IPS-18c (cell line): ENCODE measurements around the gene FUCA2.
"Not testable (repeated sequence)": the region's sequence is repeated elsewhere in the genome, so short reads cannot be mapped to it uniquely, and the experiment has no call there.

Source experiments
- H3K4me3 ChIP-seq: 2 replicates; pipeline ENCODE4 v1.7.0; 2013; ENCODE audit warnings: low read depth, mild to moderate bottlenecking, low read length, moderate library complexity; ENCODE audit not compliant: insufficient read depth
- H3K9me3 ChIP-seq: one replicate; pipeline ENCODE4 v1.6.1; 2013; ENCODE audit warnings: mild to moderate bottlenecking, low read length, moderate library complexity; ENCODE audit not compliant: control insufficient read depth, insufficient read depth

FUCA2 gene

DNA sequence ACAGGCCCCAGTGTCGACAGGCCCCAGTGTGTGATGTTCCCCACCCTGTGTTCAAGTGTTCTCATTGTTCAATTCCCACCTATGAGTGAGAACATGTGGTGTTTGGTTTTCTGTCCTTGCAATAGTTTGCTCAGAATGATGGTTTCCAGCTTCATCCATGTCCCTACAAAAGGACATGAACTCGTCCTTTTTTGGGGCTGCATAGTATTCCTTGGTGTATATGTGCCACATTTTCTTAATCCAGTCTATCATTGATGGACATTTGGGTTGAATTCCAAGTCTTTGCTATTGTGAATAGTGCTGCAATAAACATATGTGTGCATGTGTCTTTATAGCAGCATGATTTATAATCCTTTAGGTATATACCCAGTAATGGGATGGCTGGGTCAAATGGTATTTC lies 42.7 kb downstream of the FUCA2 start:
- not testable (repeated sequence) for H3K9me3 ChIP-seq

DNA sequence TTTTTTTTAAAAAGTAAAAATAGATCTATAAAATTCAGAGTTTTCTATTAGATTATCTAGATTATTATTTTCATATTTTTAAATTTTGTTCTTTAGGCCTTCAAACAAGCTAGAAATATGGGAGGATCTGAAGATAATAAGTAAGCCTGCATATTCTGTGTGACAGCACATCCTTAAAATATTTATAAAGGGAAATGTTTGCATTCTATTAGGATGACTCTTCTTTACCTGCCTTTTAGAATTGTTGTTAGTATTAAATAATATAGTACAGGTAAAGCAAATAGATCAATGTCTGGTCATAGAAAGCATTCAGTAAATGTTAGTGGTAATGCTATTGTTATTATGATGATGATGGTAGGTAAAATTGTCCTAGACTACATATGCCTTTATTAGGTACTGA lies 43.5 kb downstream of the FUCA2 start:
- H3K9me3 ChIP-seq: no peaks in the 10 kb centered on the region

More for the DNA sequence above, 42.7 kb downstream of the FUCA2 start:
- H3K4me3 ChIP-seq: not testable (repeated sequence)

DNA sequence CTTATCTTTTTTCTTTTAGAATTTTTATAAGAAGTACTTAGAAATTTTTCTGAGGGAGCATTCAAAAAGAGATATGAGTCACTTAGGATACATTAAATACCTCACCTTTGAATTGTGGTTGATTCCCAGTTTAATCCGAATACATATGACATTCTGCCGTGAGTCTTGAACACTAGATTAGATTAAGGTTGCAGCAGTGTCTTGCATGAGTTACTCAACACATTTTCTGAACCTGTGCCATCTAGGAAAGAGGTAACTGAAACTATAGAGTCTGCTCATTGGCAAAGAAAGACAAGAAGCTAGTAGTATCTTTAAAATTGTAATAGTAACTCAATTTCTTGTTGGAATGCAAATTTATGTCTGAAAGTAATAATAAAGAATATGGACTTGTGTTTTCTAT lies 46.0 kb downstream of the FUCA2 start:
- H3K4me3 ChIP-seq: no peak overlapping the region
- H3K9me3 ChIP-seq: no peaks in the 10 kb centered on the region

More for the DNA sequence above, 43.5 kb downstream of the FUCA2 start:
- no peak overlapping the region for H3K4me3 ChIP-seq

DNA sequence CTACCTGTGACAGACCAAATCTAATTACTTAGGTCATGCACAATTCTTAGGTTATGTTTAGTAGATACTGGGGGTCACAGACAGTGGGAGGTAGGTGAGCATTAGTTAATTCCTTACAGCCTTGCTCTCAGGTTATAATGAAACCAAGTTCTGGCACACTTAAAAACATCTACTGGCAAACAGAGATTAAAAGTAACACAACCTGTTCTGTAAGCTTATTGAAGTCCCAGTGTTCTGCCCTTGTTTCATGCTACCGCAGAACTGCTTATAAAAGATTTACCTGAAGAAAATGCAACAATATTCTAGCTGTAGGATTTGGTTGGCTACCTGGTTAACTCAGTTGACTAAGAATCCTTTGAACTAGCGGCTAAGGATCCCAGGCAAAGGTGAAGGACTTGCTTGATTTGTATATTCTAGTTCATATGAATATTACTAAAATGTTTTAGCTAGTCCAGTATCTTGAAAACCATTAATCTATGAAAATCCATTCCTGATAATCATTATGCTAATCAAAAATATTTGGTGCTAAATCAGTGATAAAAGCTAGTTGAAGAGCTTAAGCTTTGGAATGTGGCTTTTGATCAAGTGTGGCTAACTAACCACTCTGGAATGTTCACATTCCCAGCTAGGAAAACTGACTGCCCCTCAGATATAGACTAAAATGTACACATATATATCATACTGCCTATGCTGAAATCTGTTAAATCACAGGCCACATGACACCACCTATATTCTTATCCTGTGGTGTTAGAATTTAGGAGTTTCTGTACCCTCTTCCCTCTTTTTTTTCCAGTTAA lies 53.8 kb downstream of the FUCA2 start:
- Histone ChIP-seq H3K9me3 (no peaks in the 10 kb centered on the region), H3K4me3 (no peak overlapping the region)

DNA sequence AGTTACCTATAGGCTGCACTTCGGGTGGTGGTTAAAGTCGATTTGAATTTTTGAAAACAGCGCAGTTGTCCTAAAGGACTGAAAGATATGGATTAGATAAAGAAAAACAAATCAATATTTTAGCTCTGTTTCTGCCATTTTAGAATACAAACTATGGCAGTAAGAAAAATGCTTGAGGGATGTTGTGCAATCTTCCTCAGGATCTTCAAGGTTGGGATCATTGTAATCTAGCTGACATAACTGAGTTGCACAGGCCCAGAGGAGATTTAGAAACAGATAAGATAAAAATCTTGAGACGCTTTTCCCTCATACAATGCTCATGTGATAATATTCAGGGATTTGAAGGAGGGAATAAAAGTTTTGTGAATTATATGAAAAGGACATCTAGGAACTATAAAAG lies 60.0 kb downstream of the FUCA2 start:
- Histone ChIP-seq H3K4me3 (peak overlapping the region; percentile 64), H3K9me3 (no peaks in the 10 kb centered on the region)

DNA sequence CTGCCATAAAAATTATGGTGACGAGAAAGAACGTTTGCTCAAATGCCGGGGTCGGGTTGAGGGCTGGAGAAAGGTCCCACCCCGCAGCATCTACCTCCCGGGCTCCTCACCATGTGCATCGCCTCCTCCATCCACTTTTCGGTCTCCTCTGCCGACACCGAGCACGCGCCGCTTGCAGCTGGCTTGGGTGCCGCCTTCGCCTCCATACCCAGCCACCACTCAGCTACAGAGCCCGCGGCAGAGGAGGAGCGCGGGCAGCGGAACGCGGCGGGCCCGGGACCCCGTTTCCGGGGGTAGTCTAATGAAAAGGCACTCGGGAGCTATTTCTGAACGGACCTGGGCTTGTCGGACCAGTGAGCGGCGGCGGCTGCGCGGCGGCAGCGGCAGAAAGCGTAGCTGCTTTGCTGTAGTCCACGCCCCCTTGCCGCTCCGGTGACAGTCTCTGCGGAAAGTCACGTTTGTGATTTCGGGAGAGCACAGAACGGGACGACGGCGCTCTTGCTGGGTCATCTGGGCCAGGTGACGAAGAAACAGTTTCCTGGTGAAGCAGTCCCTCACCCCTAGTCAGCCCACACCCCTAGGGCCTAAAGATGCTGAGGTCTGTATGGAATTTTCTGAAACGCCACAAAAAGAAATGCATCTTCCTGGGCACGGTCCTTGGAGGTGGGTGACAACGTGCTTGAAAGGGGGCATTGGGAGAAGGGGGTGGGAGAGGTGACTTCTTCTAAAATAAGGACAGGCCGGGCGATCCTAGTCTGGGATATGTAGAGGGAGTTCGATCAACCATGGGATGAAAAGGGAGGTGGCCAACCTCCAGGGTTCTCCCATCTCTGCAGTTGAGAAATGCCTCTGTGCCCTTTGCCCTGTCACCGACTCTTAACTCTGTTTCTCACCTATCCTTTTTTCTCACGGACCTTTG lies 60.8 kb downstream of the FUCA2 start, which contains the start of the genes ADAT2 and PEX3:
TSS of gene ADAT2 (minus strand) at position 243 of the 919 bp plus-strand sequence. CDS start at position 206, 37 bp downstream.
TSS of gene PEX3 (plus strand) at position 353 of the 919 bp plus-strand sequence. CDS start at position 591, 238 bp downstream.
- Histone ChIP-seq H3K9me3 (no peaks in the 10 kb centered on the region), H3K4me3 (peak within 1 kb of the TSS; percentile 64)

DNA sequence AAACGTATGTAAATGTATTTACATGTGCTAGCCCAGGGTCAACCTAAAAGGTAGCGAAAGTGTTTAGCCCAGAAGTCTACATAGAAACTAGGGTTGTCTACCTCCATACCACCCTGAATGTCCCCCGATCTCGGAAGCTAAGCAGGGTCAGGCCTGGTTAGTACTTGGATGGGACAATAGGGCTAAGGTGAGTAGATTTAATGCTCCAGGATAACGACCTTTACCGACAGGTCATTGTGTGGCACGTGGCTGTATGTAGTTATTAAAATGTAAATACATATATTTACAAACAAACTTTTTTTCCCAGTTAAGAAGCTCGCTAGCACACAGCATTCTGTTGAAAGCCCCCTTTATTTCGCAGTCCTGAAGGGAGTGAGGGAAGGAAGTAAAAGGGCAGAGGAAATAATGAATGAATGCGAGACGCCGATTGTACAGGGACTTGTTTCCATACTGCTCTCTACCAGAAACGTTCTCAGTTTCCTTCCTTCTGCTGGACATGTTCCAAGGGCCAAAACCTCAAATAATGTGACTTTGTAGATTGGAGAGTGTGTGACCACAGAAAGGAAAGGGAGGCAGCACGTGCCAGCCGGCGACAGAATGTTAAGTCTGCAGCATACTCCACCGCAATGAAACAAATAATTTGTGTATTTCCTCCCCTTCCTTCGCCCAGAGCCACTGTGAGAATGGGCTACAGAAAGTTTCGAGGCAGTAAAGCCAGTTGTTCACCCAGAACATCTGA lies 61.6 kb downstream of the FUCA2 start:
- Histone ChIP-seq H3K4me3 (peak overlapping the region; percentile 64), H3K9me3 (no peaks in the 10 kb centered on the region)

DNA sequence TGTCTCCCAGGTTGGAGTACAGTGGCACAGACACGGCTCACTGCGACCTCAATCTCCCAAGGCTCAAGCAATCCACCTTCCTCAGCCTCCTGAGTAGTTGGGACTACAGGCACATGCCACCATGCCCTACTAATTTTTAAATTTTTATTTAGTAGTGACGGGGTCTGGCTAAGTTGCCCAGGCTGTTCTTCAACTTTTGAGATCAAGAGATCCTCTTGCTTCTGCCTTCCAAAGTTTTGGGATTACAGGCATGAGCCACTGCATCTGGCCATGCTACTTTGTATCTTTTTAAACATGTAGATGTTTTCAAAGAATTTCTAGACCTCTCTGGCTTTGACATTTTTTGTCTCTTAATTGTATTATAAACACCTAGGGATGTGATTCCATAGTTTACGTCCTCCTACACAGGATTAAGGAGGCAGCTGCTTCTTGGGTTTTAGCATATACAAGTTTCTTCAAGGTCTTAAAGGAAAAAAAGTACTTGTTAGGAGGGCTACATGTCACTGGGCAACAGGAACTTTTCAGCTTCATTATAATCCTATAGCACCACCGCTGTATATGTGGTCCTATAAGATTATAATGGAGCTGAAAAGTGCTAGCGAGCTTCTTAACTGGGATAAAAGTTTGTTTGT lies 62.3 kb downstream of the FUCA2 start:
- Histone ChIP-seq H3K4me3 (peak overlapping the region; percentile 64), H3K9me3 (no peaks in the 10 kb centered on the region)

DNA sequence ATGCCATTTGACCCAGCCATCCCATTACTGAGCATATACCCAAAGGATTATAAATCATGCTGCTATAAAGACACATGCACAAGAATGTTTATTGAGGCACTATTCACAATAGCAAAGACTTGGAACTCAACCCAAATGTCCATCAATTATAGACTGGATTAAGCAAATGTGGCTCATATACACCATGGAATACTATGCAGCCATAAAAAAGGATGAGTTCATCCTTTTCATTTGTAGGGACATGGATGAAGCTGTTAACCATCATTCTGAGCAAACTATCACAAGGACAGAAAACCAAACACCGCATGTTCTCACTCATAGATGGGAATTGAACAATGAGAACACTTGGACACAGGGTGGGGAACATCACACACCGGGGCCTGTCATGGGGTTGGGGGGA lies 63.7 kb downstream of the FUCA2 start:
- H3K9me3 ChIP-seq, H3K4me3 ChIP-seq: not testable (repeated sequence)
